ENCODE results near the gene POLR1H. TPM values are rescaled to one million over a fixed set of nuclear protein-coding genes. Genes with fewer than 3 reads are reported as not detected.

The POLR1H gene
- total RNA-seq, 4 donors from 2014 or later = 22.8 to 33.8 (median 27.5) TPM

DNA sequence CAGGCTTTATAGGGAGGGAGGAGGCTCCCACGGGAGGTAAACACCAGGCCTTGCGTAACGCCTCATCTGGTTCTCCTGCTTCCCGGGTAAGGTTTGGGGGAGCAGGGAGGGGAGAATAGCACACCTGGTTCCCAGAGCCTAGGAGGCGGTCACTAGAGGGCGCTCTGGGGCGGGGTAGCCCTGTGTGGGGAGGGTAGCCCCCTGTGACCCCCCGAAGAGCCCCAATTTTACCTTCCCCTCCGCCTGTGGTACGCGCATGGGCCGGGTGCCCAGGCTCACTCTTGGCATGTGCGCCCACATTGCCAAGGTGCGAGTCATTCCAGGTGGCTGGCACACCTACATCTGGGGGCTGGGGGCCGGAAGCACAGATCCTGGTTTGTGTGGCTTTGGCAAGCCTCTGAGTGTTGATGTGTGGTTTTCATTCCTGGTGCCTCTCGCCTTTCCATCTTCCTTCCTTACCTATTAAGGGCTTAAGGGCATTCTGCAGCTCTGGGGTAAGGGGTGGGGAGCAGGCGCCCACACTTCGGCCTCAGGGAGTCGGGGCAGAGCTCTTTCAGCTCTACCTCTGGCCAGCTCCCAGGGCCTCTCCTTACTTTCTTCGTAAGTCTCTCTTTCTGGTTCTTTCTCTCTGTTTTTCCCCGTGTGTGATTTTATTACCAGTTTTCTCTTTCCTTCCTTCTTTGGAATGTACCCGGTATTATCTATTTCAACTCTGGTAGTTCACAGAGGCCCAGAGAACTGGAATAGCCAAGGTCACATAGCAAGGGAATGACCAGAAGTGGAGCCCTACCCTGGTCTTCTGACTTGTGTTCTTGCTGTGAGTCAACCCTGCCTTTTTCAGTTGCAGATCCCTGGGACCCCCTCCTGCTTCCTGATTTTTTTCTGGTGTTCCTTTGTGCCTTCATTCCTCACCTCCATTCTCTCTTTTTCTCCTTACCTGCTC is 15.0 kb downstream of the POLR1H start:
- H3K27me3 ChIP-seq = peaks cover 0 to 23% of the 10 kb centered on the region in 2 donors
- H3K27ac ChIP-seq = peak overlapping the region in 1 of 4 donors; percentile 3
- peak overlapping the region in 2 of 4 donors; percentile 39 to 50 for H3K4me3 ChIP-seq
- H3K9me3 ChIP-seq = no peaks in the 10 kb centered on the region
- TF ChIP-seq POLR2A (IDR thresholded peaks at IDR 0.05) = no peak
- TF ChIP-seq, protein P1, sequence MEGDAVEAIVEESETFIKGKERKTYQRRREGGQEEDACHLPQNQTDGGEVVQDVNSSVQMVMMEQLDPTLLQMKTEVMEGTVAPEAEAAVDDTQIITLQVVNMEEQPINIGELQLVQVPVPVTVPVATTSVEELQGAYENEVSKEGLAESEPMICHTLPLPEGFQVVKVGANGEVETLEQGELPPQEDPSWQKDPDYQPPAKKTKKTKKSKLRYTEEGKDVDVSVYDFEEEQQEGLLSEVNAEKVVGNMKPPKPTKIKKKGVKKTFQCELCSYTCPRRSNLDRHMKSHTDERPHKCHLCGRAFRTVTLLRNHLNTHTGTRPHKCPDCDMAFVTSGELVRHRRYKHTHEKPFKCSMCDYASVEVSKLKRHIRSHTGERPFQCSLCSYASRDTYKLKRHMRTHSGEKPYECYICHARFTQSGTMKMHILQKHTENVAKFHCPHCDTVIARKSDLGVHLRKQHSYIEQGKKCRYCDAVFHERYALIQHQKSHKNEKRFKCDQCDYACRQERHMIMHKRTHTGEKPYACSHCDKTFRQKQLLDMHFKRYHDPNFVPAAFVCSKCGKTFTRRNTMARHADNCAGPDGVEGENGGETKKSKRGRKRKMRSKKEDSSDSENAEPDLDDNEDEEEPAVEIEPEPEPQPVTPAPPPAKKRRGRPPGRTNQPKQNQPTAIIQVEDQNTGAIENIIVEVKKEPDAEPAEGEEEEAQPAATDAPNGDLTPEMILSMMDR (IDR thresholded peaks at IDR 0.05) = peak in 4 of 6 experiments; percentile 16 to 38 (median 28)
- peaks cover 4 to 24% (median 13%) of the 10 kb centered on the region in 4 donors for H3K4me1 ChIP-seq
- DNase-seq = peak in 1 of 3 donors; percentile 58
- H3K36me3 ChIP-seq = no peaks in the 10 kb centered on the region

DNA sequence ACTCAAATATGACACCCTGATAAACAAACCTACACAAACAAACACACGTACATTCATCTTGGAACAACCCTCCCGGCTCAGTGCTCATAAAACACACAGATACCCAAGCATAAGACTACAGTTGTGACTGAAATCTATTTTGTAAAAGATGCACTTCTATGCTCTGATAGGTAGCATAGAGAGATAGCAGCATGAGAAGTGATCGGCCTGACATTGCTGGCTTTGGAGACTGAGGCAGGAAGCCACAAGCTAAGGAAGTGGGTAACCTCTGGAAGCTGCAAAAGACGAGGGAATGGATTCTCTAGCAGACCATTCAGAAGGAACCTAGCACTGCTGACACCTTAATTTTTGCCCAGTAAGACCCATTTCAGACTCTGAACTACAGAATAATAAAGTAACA is 16.2 kb downstream of the POLR1H start:
- DNase-seq = no peak
- H3K27me3 ChIP-seq = peaks cover 0 to 20% of the 10 kb centered on the region in 2 donors
- H3K4me1 ChIP-seq = peaks cover 4 to 18% (median 13%) of the 10 kb centered on the region in 4 donors
- H3K27ac ChIP-seq = no peak overlapping the region
- no peaks in the 10 kb centered on the region for H3K9me3 ChIP-seq
- TF ChIP-seq POLR2A (IDR thresholded peaks at IDR 0.05) = no peak
- TF ChIP-seq, protein P1 (IDR thresholded peaks at IDR 0.05) = no peak
- no peak overlapping the region for H3K4me3 ChIP-seq
- H3K36me3 ChIP-seq = no peaks in the 10 kb centered on the region

DNA sequence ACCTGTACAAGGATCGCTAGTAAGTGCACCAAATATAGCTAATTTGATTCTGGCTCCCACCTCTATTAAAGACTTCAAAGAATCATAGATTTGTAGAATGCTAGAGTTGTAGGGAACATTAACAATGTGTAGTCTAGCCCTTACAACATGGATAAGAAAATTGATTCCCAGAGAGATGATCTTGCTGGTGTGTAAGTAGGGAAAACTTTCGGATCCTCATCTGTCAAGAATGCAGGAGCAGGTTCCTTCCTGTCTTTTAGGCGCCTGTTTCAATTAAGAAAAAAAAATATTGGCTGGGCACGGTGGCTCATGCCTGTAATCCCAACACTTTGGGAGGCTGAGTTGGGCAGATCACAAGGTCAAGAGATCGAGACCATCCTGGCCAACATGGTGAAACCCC is 26.8 kb downstream of the POLR1H start:
- Histone ChIP-seq H3K27ac (no peak overlapping the region), H3K27me3 (no peaks in the 10 kb centered on the region), H3K36me3 (no peaks in the 10 kb centered on the region), H3K4me1 (peaks cover 0 to 8% (median 0%) of the 10 kb centered on the region in 4 donors), H3K9me3 (no peaks in the 10 kb centered on the region), H3K4me3 (no peak overlapping the region)
- TF ChIP-seq, protein P1 (IDR thresholded peaks at IDR 0.05) = no peak
- no peak for TF ChIP-seq POLR2A (IDR thresholded peaks at IDR 0.05)
- DNase-seq = no peak

DNA sequence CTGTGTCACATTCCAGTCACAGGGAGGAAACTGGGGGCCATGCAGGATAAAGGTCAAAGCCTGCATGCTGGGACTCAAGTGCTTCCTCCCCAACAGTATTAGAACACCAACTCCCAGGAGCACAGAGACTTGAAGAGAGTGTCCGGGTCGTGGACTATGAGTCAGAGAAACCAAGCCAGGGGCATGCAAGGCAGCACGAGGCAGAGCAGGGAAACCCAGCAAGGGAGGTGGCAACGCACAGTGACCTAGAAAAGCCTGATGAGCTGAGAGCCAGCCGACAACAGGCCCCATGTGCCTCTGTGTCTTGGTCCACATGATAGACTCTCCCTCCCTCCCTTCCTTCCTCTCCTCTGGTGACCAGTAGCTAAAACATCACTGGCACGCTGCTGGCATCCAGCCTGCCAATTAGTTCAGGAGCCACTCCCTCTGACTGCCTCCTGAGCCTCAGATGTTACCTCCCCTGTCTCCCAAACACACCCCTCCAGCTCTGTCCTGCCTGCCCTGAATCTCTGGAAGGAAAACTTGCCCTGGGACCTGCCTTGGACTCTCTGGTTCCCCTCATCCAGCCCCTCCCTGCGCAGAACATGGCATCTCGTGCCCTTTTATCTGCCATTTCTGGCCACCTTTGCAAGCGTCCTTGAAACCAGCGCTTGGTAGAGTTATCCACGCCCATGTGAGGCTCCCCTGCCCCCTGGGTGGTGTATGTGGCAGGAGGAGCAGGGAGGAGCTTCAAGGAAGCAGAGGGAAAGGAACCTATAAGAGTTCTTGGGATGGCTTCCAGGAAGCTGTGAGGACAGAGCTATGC is 30.7 kb downstream of the POLR1H start:
- Histone ChIP-seq H3K4me3 (no peak overlapping the region), H3K4me1 (peaks cover 0 to 12% (median 0%) of the 10 kb centered on the region in 4 donors), H3K27ac (peak overlapping the region in 3 of 4 donors; percentile 13 to 92 (median 89)), H3K9me3 (no peaks in the 10 kb centered on the region), H3K27me3 (no peaks in the 10 kb centered on the region), H3K36me3 (no peaks in the 10 kb centered on the region)
- TF ChIP-seq, protein P1 (IDR thresholded peaks at IDR 0.05) = peak in 1 of 6 experiments; percentile 2
- TF ChIP-seq POLR2A (IDR thresholded peaks at IDR 0.05) = peak in 1 of 2 donors; percentile 29
- peak in 2 of 3 donors; percentile 84 for DNase-seq

DNA sequence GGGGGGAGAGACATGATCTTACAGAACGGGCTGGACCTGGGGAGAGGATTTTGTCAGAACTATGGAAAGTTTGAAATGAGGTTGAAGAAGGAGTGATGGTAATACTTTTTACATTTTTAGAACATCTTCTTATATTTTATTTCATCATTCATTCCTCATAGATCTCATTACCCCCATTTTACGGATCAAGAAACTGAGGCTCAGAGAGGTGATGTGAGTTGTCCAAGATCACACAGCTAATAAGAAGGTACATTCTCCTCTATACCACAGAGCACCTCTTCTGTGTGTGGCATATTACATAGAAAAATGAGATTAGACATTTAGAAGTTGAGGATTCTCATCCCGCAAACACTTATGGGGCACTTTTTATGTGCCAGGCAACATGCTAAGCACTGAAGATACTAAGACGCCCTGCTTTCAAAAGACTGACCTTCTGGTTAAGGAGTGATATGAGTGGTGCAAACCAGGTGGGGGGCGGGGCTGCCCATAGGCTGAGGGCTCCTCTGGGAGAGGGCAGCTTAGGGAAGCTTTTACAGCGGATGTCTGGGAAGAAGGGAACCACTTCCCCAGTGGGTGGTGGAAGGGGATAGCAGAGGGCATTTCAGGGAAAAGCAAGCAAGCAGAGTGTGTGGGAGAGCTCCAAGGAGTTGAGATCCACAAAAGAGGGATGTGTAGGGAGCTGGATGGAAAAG is 31.9 kb downstream of the POLR1H start:
- peaks cover 0 to 13% (median 0%) of the 10 kb centered on the region in 4 donors for H3K4me1 ChIP-seq
- TF ChIP-seq, protein P1 (IDR thresholded peaks at IDR 0.05) = no peak
- no peak for TF ChIP-seq POLR2A (IDR thresholded peaks at IDR 0.05)
- H3K36me3 ChIP-seq = no peaks in the 10 kb centered on the region
- H3K27me3 ChIP-seq = no peaks in the 10 kb centered on the region
- H3K9me3 ChIP-seq = no peaks in the 10 kb centered on the region
- no peak overlapping the region for H3K27ac ChIP-seq
- H3K4me3 ChIP-seq = no peak overlapping the region
- no peak for DNase-seq

All from Peyer's patch (tissue), 4 donors.